Osteoblast (primary cell): ENCODE measurements around the gene MYEOV. TPM values are rescaled to one million over a fixed set of nuclear protein-coding genes. Genes with fewer than 3 reads are reported as not detected.

ENCODE experiments used
- DNase-seq: peaks from one replicate; pipeline ENCODE4 v3.0.0; 2011; ENCODE audit warnings: low spot score, mixed read lengths; ENCODE audit not compliant: insufficient read length; ENCODE audit errors: missing footprints
- H2AFZ ChIP-seq: 2 replicates; pipeline ENCODE4 v1.6.0; 2011; ENCODE audit warnings: mild to moderate bottlenecking, low read length
- H3K27ac ChIP-seq: 2 replicates; pipeline ENCODE4 v1.5.1; 2011; ENCODE audit warnings: mild to moderate bottlenecking, low read depth, low read length, moderate library complexity
- H3K27me3 ChIP-seq: 2 replicates; pipeline ENCODE4 v1.6.0; 2012; ENCODE audit warnings: mild to moderate bottlenecking, control low read depth, inconsistent platforms, low read length, moderate library complexity; ENCODE audit not compliant: insufficient read depth
- H3K36me3 ChIP-seq: 2 replicates; pipeline ENCODE4 v1.5.1; 2011; ENCODE audit warnings: mild to moderate bottlenecking, low read length, control low read depth, moderate library complexity; ENCODE audit not compliant: insufficient read depth
- H3K4me1 ChIP-seq: 2 replicates; pipeline ENCODE4 v1.5.1; 2011; ENCODE audit warnings: mild to moderate bottlenecking, low read length, control low read depth, moderate library complexity; ENCODE audit not compliant: insufficient read depth
- H3K4me2 ChIP-seq: 2 replicates; pipeline ENCODE4 v1.6.0; 2011; ENCODE audit warnings: mild to moderate bottlenecking, low read length; ENCODE audit not compliant: insufficient read depth
- H3K4me3 ChIP-seq: fragments of 200-600 bp; sonication (generic); 3 replicates; pipeline ENCODE4 v1.5.1; 2012; ENCODE audit warnings: mild to moderate bottlenecking, low read length, inconsistent platforms; ENCODE audit not compliant: insufficient read depth
- H3K79me2 ChIP-seq: 2 replicates; pipeline ENCODE4 v1.6.0; 2012; ENCODE audit warnings: mild to moderate bottlenecking, low read length, control low read depth, inconsistent platforms; ENCODE audit not compliant: insufficient read depth
- H3K9me3 ChIP-seq: 2 replicates; pipeline ENCODE4 v1.5.1; 2011; ENCODE audit warnings: low read depth, low read length, control low read depth
- H4K20me1 ChIP-seq: 2 replicates; pipeline ENCODE4 v1.6.0; 2012; ENCODE audit warnings: mild to moderate bottlenecking, low read length, control low read depth; ENCODE audit not compliant: insufficient read depth
- total RNA-seq: library from RNA; depleted of rRNA; stranded (reverse); fragments of >200 nt; gene quantifications from 2 replicates; pipeline ENCODE4 v1.2.3, GENCODE V29; 2012
- TF ChIP-seq, protein P1 (sequence below): IDR thresholded peaks from 2 replicates; pipeline ENCODE4 v1.5.1; 2011; ENCODE audit warnings: mild to moderate bottlenecking, low read depth, low read length, moderate library complexity; ENCODE audit errors: extremely low read depth

Gene MYEOV
- total RNA-seq, 1 donor, result 1.4 TPM

DNA sequence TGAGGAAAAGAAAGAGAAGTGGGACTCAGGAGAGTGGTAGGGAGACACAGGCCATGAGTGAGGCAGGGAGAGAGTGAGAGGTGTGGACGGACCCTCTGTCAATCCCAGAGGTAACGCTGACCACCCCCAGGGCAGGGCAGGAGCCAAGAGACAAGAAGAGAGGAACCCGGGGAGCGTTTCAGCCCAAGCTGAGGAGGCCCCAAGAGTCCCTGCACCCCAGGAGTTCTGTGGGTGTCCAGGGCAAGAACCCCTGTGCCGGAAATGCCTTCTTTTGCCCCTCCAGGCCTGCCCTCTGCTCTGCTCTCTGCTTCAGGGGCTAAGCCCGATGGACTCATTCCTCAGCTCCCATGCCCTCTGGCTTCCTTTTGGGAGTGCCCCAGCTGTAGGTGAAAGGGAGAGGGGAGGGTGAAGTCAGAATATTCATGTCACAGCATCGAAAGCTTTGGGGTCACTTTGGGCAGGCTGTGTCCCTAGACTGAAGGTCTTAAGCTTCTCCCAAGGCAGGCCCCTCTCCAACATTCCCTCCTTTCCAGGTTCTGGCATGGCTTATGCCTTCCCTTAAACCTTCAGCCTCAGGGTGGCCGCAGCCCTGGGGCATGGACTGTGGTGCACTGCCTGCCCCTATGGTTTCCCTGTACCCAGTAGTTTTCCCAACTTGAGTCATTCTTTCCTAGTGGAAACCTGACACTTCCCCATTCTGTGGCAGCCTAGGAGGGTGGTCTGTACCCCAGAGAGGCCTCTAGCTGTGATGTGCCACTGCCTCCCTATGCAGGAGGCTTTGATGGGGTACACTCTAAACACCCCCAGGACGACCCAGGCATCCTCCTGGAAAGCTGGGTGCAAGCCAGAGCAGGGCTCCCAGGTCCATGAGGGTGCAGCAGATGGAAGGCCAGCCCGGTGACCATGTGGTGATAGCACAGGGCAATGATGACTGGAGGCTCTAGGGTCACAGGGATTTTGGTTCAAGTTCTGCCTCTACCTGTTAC is 27.1 kb downstream of the MYEOV start:
- Histone ChIP-seq H3K9me3 (no peaks in the 10 kb centered on the region), H3K4me3 (no peak overlapping the region), H3K27me3 (no peaks in the 10 kb centered on the region), H2AFZ (no peak overlapping the region), H3K79me2 (peaks cover 68% of the 10 kb centered on the region), H3K4me2 (peak overlapping the region; percentile 54), H4K20me1 (no peaks in the 10 kb centered on the region), H3K36me3 (no peaks in the 10 kb centered on the region), H3K4me1 (peaks cover 55% of the 10 kb centered on the region), H3K27ac (peak overlapping the region; percentile 99)
- peak; percentile 80 for DNase-seq
- TF ChIP-seq, protein P1, sequence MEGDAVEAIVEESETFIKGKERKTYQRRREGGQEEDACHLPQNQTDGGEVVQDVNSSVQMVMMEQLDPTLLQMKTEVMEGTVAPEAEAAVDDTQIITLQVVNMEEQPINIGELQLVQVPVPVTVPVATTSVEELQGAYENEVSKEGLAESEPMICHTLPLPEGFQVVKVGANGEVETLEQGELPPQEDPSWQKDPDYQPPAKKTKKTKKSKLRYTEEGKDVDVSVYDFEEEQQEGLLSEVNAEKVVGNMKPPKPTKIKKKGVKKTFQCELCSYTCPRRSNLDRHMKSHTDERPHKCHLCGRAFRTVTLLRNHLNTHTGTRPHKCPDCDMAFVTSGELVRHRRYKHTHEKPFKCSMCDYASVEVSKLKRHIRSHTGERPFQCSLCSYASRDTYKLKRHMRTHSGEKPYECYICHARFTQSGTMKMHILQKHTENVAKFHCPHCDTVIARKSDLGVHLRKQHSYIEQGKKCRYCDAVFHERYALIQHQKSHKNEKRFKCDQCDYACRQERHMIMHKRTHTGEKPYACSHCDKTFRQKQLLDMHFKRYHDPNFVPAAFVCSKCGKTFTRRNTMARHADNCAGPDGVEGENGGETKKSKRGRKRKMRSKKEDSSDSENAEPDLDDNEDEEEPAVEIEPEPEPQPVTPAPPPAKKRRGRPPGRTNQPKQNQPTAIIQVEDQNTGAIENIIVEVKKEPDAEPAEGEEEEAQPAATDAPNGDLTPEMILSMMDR, result no peak

DNA sequence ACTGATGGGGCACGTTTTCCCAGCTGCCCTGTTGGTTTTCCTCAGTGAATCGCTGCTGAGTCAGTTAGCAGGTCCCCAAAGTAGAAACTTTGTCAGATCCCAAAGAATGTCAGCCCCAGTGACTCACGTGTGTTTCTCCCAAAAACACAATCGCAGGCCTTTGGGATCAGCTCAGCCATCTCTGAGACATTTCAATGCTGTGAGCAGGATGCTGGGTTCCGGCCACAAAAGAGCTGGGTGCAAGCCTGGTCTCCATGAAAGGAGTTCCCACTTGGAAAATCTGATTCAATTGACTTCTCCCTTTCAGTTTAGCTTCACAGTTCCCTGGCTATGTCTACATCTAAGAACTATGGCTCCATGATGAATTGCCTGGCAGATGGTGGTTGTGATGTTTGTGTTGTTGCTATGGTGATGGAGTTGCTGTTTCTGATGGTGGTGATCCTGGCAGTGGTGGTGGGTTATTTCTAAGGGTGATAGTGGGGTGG is 28.0 kb downstream of the MYEOV start:
- Histone ChIP-seq H3K4me1 (peaks cover 53% of the 10 kb centered on the region), H3K36me3 (no peaks in the 10 kb centered on the region), H3K9me3 (no peaks in the 10 kb centered on the region), H3K4me2 (peak overlapping the region; percentile 54), H3K27me3 (no peaks in the 10 kb centered on the region), H4K20me1 (no peaks in the 10 kb centered on the region), H3K79me2 (peaks cover 62% of the 10 kb centered on the region), H3K4me3 (peak overlapping the region; percentile 24), H2AFZ (no peak overlapping the region), H3K27ac (peak overlapping the region; percentile 99)
- TF ChIP-seq, protein P1, result no peak
- DNase-seq, result peak; percentile 96

DNA sequence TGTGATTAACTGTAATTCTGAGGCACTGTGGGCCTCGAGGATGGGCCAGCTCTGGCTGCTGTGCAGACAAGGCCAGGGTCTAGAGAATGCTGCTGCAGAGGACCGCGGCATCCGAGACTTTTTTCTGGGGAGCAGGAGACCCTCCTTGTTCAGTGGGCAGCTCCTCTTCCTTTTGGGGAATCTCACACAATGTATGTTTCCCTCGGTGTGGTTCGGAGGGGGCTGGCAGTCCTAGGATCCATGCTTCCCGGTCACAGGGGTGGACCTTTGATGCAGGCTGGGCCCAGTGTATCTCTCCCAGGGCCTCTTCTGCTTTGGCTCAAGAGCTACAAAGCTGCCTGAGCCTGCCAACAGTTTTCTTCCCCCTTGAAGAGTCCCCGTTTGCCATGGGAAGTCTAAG is 31.5 kb downstream of the MYEOV start:
- no peaks in the 10 kb centered on the region for H4K20me1 ChIP-seq
- no peaks in the 10 kb centered on the region for H3K27me3 ChIP-seq
- no peaks in the 10 kb centered on the region for H3K9me3 ChIP-seq
- peaks cover 61% of the 10 kb centered on the region for H3K79me2 ChIP-seq
- H3K36me3 ChIP-seq, result no peaks in the 10 kb centered on the region
- TF ChIP-seq, protein P1, result no peak
- no peak overlapping the region for H3K4me3 ChIP-seq
- DNase-seq, result no peak
- no peak overlapping the region for H3K27ac ChIP-seq
- no peak overlapping the region for H3K4me2 ChIP-seq
- no peak overlapping the region for H2AFZ ChIP-seq
- peaks cover 24% of the 10 kb centered on the region for H3K4me1 ChIP-seq

DNA sequence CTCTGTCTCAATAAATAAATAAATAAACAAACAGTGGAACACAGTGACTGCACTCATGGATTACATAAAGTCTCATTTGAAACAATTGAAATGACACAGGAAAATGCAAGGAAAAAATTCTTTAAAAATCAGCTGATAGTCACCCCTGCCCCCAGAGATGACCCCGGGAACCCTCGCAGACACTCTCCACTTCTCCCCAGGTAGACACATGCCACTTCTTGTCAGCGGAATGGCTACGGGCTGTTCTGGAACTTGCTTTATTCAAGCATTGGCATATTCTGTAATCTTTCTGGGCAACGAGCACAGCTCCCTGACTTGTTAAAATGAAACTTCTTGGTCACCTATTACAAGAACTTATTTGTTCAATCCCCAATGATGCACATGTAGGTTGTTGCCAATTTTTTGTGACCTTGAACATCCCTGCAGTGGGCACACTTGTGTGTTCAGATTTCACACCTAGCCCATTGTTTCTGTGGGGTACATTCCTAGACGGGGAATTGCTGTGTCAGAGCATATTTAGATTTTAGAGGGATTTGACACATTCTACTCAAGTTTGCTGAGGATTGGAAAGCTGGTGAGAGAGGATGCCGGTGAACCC is 32.8 kb downstream of the MYEOV start:
- Histone ChIP-seq H3K27me3 (no peaks in the 10 kb centered on the region), H3K27ac (no peak overlapping the region), H3K36me3 (no peaks in the 10 kb centered on the region), H3K4me1 (peaks cover 11% of the 10 kb centered on the region), H3K4me2 (no peak overlapping the region), H4K20me1 (no peaks in the 10 kb centered on the region), H3K79me2 (peaks cover 55% of the 10 kb centered on the region), H2AFZ (no peak overlapping the region), H3K9me3 (no peaks in the 10 kb centered on the region), H3K4me3 (no peak overlapping the region)
- DNase-seq, result no peak
- TF ChIP-seq, protein P1, result no peak
